GM03348 (cell line): ENCODE data around the gene DNAJC3.
"Not testable (repeated sequence)": the region's sequence is repeated elsewhere in the genome, so short reads cannot be mapped to it uniquely, and the experiment has no call there.

Experiments
- DNase-seq: peaks from one replicate; pipeline ENCODE4 v3.0.0; 2012; ENCODE audit warnings: low spot score

The DNAJC3 gene

GRCh38 chr13:95714142-95714832 lies 37.3 kb downstream of the DNAJC3 start:
- peak; percentile 67 for DNase-seq

- DNase-seq = no peak
These were observed 39.3 kb downstream of the DNAJC3 start for GRCh38 chr13:95716231-95716630.

- no peak for DNase-seq
These were observed 45.3 kb downstream of the DNAJC3 start for GRCh38 chr13:95722241-95722640.

GRCh38 chr13:95723438-95723837 lies 46.5 kb downstream of the DNAJC3 start:
- no peak for DNase-seq

GRCh38 chr13:95724252-95724651 lies 47.3 kb downstream of the DNAJC3 start:
- no peak for DNase-seq

GRCh38 chr13:95726876-95727275 lies 49.9 kb downstream of the DNAJC3 start:
- no peak for DNase-seq

- no peak for DNase-seq
These were observed 52.0 kb downstream of the DNAJC3 start for GRCh38 chr13:95728957-95729356.

GRCh38 chr13:95734124-95734523 lies 57.2 kb downstream of the DNAJC3 start:
- DNase-seq = no peak

GRCh38 chr13:95740071-95740978 lies 63.4 kb downstream of the DNAJC3 start:
- DNase-seq = not testable (repeated sequence)

GRCh38 chr13:95740979-95741320 lies 64.0 kb downstream of the DNAJC3 start:
- DNase-seq = no peak

- DNase-seq = no peak
These were observed 64.9 kb downstream of the DNAJC3 start for GRCh38 chr13:95741584-95742563.

GRCh38 chr13:95743192-95743591 lies 66.3 kb downstream of the DNAJC3 start:
- no peak for DNase-seq

- DNase-seq = no peak
These were observed 68.3 kb downstream of the DNAJC3 start for GRCh38 chr13:95745289-95745688.

GRCh38 chr13:95745752-95746151 lies 68.8 kb downstream of the DNAJC3 start:
- no peak for DNase-seq

- DNase-seq = no peak
These were observed 72.6 kb downstream of the DNAJC3 start for GRCh38 chr13:95749545-95749944.

- DNase-seq = no peak
These were observed 75.7 kb downstream of the DNAJC3 start for GRCh38 chr13:95752677-95753076.

- no peak for DNase-seq
These were observed 77.1 kb downstream of the DNAJC3 start for GRCh38 chr13:95754069-95754468.

- DNase-seq = no peak
These were observed 79.1 kb downstream of the DNAJC3 start for GRCh38 chr13:95756072-95756471.

- not testable (repeated sequence) for DNase-seq
These were observed 85.7 kb downstream of the DNAJC3 start for GRCh38 chr13:95762626-95763025.

- no peak for DNase-seq
These were observed 86.7 kb downstream of the DNAJC3 start for GRCh38 chr13:95763601-95764000.

- no peak for DNase-seq
These were observed 95.0 kb downstream of the DNAJC3 start for GRCh38 chr13:95771905-95772304.

- DNase-seq = no peak
These were observed 102.6 kb downstream of the DNAJC3 start for GRCh38 chr13:95779522-95779921.
